ENCODE measurements around the gene LRP2. TPM values are rescaled to one million over a fixed set of nuclear protein-coding genes. Genes with fewer than 3 reads are reported as not detected.

LRP2 gene
- total RNA-seq, 1 experiment from 2014 or later, result not detected

DNA sequence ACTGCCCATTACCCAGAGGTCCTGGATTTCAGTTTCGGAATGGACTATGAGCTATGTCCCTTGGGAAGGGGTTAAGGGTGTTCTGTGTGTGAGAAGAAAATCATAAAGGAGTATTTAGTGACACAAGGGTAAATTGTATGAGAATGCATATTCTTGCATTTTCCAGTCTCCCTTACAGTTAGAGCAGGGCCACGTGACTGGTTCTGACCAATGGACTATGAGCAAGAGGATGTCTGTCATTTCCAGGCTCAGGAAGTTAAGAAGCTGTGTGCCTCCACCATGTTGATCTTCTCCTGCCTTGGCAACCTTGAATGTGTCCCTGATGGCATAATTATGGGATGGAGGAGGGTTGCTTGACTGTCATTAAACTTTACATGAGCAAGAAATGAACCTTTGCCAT, 198.0 kb downstream of the LRP2 start:
- Histone ChIP-seq H3K79me2 (ENCODE audit: low read length) (no peaks in the 10 kb centered on the region), H3K9me2 (replicated peaks; ENCODE audit: insufficient read depth, low read length) (no peaks in the 10 kb centered on the region), H3K27me3 (ENCODE audit: low read length) (no peaks in the 10 kb centered on the region), H3K4me3 (ENCODE audit: low read length) (no peak overlapping the region), H3K9ac (ENCODE audit: low read length) (no peak overlapping the region), H2AFZ (ENCODE audit: low read length) (no peak overlapping the region), H3K9me3 (ENCODE audit: low read length) (no peaks in the 10 kb centered on the region), H3K27ac (ENCODE audit: low read length) (no peak overlapping the region), H3K4me2 (ENCODE audit: low read depth, low read length, poor library complexity, severe bottlenecking) (no peak overlapping the region), H3K4me1 (ENCODE audit: low read length) (no peaks in the 10 kb centered on the region), H4K20me1 (ENCODE audit: insufficient read depth, low read depth, low read length) (no peaks in the 10 kb centered on the region), H3K36me3 (ENCODE audit: insufficient read depth, low read length) (no peaks in the 10 kb centered on the region)
- peak; percentile 59 for DNase-seq

DNA sequence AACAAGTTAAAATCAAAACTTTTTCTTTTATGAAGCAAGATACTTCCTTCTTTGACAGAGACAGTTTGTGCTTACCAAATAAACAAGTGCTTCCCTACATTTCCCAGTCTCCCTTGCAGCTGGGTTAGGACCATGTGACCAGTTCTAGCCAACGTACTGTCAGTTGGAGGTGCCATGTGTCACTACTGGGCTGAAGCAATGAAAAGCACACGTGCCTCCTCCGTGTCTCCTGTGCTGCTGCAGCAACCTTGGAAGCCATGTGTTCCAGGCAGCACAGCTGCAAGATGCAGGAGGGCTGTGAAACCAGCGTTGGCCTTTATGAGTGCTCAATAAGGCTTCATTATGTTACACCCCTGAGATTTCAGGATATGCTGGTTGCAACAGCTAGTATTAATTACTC, 199.7 kb downstream of the LRP2 start:
- Histone ChIP-seq H3K36me3 (ENCODE audit: insufficient read depth, low read length) (no peaks in the 10 kb centered on the region), H3K9ac (ENCODE audit: low read length) (no peak overlapping the region), H3K9me2 (replicated peaks; ENCODE audit: insufficient read depth, low read length) (no peaks in the 10 kb centered on the region), H3K4me2 (ENCODE audit: low read depth, low read length, poor library complexity, severe bottlenecking) (no peak overlapping the region), H3K9me3 (ENCODE audit: low read length) (no peaks in the 10 kb centered on the region), H3K27me3 (ENCODE audit: low read length) (no peaks in the 10 kb centered on the region), H3K79me2 (ENCODE audit: low read length) (no peaks in the 10 kb centered on the region), H4K20me1 (ENCODE audit: insufficient read depth, low read depth, low read length) (no peaks in the 10 kb centered on the region), H3K4me3 (ENCODE audit: low read length) (no peak overlapping the region), H2AFZ (ENCODE audit: low read length) (no peak overlapping the region), H3K27ac (ENCODE audit: low read length) (no peak overlapping the region), H3K4me1 (ENCODE audit: low read length) (no peaks in the 10 kb centered on the region)
- no peak for DNase-seq

GRCh38 chr2:169160926-169161481, 201.3 kb downstream of the LRP2 start:
- no peak overlapping the region for H3K4me3 ChIP-seq (ENCODE audit: low read length)
- no peak overlapping the region for H3K27ac ChIP-seq (ENCODE audit: low read length)
- no peaks in the 10 kb centered on the region for H3K9me3 ChIP-seq (ENCODE audit: low read length)
- DNase-seq, result no peak
- H3K36me3 ChIP-seq (ENCODE audit: insufficient read depth, low read length), result no peaks in the 10 kb centered on the region
- H3K27me3 ChIP-seq (ENCODE audit: low read length), result no peaks in the 10 kb centered on the region
- no peaks in the 10 kb centered on the region for H3K79me2 ChIP-seq (ENCODE audit: low read length)
- no peak overlapping the region for H2AFZ ChIP-seq (ENCODE audit: low read length)
- no peaks in the 10 kb centered on the region for H4K20me1 ChIP-seq (ENCODE audit: insufficient read depth, low read depth, low read length)
- no peak overlapping the region for H3K9ac ChIP-seq (ENCODE audit: low read length)
- H3K9me2 ChIP-seq (replicated peaks; ENCODE audit: insufficient read depth, low read length), result no peaks in the 10 kb centered on the region
- H3K4me2 ChIP-seq (ENCODE audit: low read depth, low read length, poor library complexity, severe bottlenecking), result no peak overlapping the region
- H3K4me1 ChIP-seq (ENCODE audit: low read length), result no peaks in the 10 kb centered on the region

DNA sequence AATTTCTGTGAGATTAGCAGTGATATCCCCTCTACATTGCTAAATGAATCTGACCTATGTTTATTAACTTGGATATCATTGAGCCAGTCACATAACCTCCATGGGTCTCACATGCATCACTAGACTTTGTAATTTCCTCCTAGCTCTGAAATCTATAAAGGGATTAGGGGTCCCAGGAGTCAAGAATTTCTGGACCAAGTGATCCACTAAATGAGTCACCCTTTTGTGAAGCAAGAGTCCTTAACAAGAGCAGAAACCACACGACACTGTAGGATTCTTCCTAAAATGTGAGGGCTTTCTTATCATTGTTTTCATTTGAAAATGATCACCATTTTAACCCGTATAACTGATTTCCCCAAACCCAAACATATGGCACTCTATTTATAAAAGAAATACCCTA, 202.6 kb downstream of the LRP2 start:
- no peaks in the 10 kb centered on the region for H3K36me3 ChIP-seq (ENCODE audit: insufficient read depth, low read length)
- no peak overlapping the region for H3K4me2 ChIP-seq (ENCODE audit: low read depth, low read length, poor library complexity, severe bottlenecking)
- H3K9me3 ChIP-seq (ENCODE audit: low read length), result no peaks in the 10 kb centered on the region
- no peaks in the 10 kb centered on the region for H3K27me3 ChIP-seq (ENCODE audit: low read length)
- DNase-seq, result no peak
- no peaks in the 10 kb centered on the region for H3K9me2 ChIP-seq (replicated peaks; ENCODE audit: insufficient read depth, low read length)
- no peak overlapping the region for H3K4me3 ChIP-seq (ENCODE audit: low read length)
- H4K20me1 ChIP-seq (ENCODE audit: insufficient read depth, low read depth, low read length), result no peaks in the 10 kb centered on the region
- H2AFZ ChIP-seq (ENCODE audit: low read length), result no peak overlapping the region
- H3K9ac ChIP-seq (ENCODE audit: low read length), result no peak overlapping the region
- no peaks in the 10 kb centered on the region for H3K79me2 ChIP-seq (ENCODE audit: low read length)
- H3K27ac ChIP-seq (ENCODE audit: low read length), result no peak overlapping the region
- H3K4me1 ChIP-seq (ENCODE audit: low read length), result no peaks in the 10 kb centered on the region

DNA sequence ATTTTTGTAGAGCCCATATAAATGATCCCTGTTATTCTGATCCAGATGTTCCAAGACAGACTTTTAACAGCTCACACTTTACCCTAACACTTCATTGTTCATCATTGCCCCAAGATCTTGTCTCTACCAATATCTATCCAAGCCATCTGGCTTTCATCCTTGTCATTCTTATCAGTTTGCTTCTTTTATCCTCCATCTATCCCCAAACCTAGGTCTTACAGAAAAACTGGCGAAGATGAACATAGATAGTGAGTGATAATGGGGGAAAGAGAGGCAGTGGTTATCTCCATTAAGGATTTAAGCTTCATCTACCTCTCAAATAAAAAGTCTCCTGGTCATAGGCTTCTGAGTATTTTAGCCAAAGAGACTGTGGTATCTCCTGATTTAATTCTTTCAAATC, 203.5 kb downstream of the LRP2 start:
- no peak overlapping the region for H3K27ac ChIP-seq (ENCODE audit: low read length)
- H3K9ac ChIP-seq (ENCODE audit: low read length), result no peak overlapping the region
- H3K9me2 ChIP-seq (replicated peaks; ENCODE audit: insufficient read depth, low read length), result no peaks in the 10 kb centered on the region
- H3K79me2 ChIP-seq (ENCODE audit: low read length), result no peaks in the 10 kb centered on the region
- no peaks in the 10 kb centered on the region for H3K36me3 ChIP-seq (ENCODE audit: insufficient read depth, low read length)
- H3K9me3 ChIP-seq (ENCODE audit: low read length), result no peaks in the 10 kb centered on the region
- H3K4me1 ChIP-seq (ENCODE audit: low read length), result no peaks in the 10 kb centered on the region
- H4K20me1 ChIP-seq (ENCODE audit: insufficient read depth, low read depth, low read length), result no peaks in the 10 kb centered on the region
- H3K4me2 ChIP-seq (ENCODE audit: low read depth, low read length, poor library complexity, severe bottlenecking), result no peak overlapping the region
- H3K27me3 ChIP-seq (ENCODE audit: low read length), result no peaks in the 10 kb centered on the region
- no peak for DNase-seq
- no peak overlapping the region for H2AFZ ChIP-seq (ENCODE audit: low read length)
- no peak overlapping the region for H3K4me3 ChIP-seq (ENCODE audit: low read length)

DNA sequence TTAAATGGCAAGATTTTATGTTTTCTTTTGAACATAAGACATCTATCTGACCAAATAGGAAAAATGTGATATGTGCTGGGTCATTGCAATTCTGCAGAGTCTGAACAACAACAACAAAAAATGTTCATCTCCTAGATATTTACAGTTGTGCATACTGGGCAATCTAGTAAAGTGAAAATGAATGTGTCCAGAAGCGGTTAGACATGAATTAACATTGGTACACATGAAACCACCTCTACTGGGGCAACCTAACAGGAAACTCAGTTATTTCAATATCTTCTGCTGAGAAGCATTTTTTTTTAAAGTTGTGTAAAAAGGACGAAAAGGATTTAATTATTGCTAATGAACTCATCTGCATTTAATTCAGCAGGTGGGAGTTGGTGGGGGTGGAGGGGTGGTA, 216.1 kb downstream of the LRP2 start:
- H3K4me1 ChIP-seq (ENCODE audit: low read length), result peaks cover 31% of the 10 kb centered on the region
- no peak overlapping the region for H3K27ac ChIP-seq (ENCODE audit: low read length)
- H3K9me2 ChIP-seq (replicated peaks; ENCODE audit: insufficient read depth, low read length), result no peaks in the 10 kb centered on the region
- H3K79me2 ChIP-seq (ENCODE audit: low read length), result no peaks in the 10 kb centered on the region
- H3K9ac ChIP-seq (ENCODE audit: low read length), result no peak overlapping the region
- H4K20me1 ChIP-seq (ENCODE audit: insufficient read depth, low read depth, low read length), result no peaks in the 10 kb centered on the region
- peak; percentile 0 for DNase-seq
- no peaks in the 10 kb centered on the region for H3K9me3 ChIP-seq (ENCODE audit: low read length)
- no peaks in the 10 kb centered on the region for H3K36me3 ChIP-seq (ENCODE audit: insufficient read depth, low read length)
- no peaks in the 10 kb centered on the region for H3K27me3 ChIP-seq (ENCODE audit: low read length)
- H3K4me2 ChIP-seq (ENCODE audit: low read depth, low read length, poor library complexity, severe bottlenecking), result no peak overlapping the region
- no peak overlapping the region for H3K4me3 ChIP-seq (ENCODE audit: low read length)
- no peak overlapping the region for H2AFZ ChIP-seq (ENCODE audit: low read length)

DNA sequence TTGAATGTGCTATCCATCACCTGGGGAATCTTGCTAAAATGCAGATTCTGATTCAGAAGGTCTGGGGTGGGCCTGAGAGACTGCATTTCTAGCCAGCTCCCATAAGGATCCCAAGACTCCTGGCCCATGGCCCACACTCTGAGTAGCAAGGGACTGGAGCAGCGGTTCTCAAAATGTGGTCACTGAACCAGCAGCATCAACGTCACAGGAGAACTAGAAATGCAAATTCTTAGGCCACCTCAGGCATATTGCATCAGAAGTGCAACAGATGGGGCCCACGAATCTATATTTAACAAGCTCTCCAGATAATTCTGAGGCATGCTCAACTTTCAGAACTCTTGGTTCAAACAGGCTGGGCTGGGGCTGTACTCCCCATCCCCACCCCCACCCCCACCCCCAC, 218.3 kb downstream of the LRP2 start:
- no peak overlapping the region for H2AFZ ChIP-seq (ENCODE audit: low read length)
- H4K20me1 ChIP-seq (ENCODE audit: insufficient read depth, low read depth, low read length), result no peaks in the 10 kb centered on the region
- no peaks in the 10 kb centered on the region for H3K79me2 ChIP-seq (ENCODE audit: low read length)
- H3K9me3 ChIP-seq (ENCODE audit: low read length), result no peaks in the 10 kb centered on the region
- H3K27me3 ChIP-seq (ENCODE audit: low read length), result no peaks in the 10 kb centered on the region
- no peaks in the 10 kb centered on the region for H3K9me2 ChIP-seq (replicated peaks; ENCODE audit: insufficient read depth, low read length)
- no peaks in the 10 kb centered on the region for H3K36me3 ChIP-seq (ENCODE audit: insufficient read depth, low read length)
- H3K4me1 ChIP-seq (ENCODE audit: low read length), result peaks cover 44% of the 10 kb centered on the region
- H3K4me3 ChIP-seq (ENCODE audit: low read length), result no peak overlapping the region
- no peak overlapping the region; the same call in 1 of the 2 replicates for H3K27ac ChIP-seq (ENCODE audit: low read length)
- H3K4me2 ChIP-seq (ENCODE audit: low read depth, low read length, poor library complexity, severe bottlenecking), result peak overlapping the region; percentile 29
- H3K9ac ChIP-seq (ENCODE audit: low read length), result peak overlapping the region; percentile 11; the same call in 1 of the 2 replicates
- DNase-seq, result peak; percentile 76

DNA sequence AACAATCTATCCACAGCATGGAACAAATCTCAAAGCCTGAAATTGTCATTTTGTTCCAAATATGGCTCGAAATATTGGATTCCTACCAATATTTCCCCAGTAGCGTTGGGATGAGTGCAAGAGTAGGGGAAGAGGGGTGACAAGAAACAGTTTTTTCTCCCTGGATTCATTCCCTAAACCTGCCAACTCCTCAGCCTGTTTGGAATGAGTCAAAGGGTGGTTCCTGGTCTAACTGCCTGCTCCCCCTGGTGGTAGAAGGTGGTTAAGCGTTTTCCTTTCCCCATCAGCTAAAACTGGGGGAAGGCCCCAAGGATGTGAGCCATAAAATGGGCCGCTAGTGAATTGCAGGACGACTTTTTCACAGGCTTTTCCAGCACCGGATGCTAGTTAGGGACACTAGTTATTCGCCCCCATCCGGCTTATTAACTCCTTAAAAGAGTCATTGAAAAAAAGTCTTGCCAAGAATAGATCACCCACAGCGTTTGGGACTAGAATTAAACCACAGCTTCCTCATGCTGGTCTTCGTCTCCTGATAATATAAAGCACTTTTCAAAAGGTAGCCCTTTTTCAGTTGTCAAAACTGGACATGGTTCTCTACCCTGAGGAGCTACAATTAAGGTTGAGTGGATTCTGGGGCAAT, 220.5 kb downstream of the LRP2 start:
- H3K36me3 ChIP-seq (ENCODE audit: insufficient read depth, low read length), result no peaks in the 10 kb centered on the region
- peak; percentile 78 for DNase-seq
- peaks cover 42% of the 10 kb centered on the region for H3K4me1 ChIP-seq (ENCODE audit: low read length)
- no peaks in the 10 kb centered on the region for H3K9me2 ChIP-seq (replicated peaks; ENCODE audit: insufficient read depth, low read length)
- no peaks in the 10 kb centered on the region for H4K20me1 ChIP-seq (ENCODE audit: insufficient read depth, low read depth, low read length)
- 0 out of 2 replicates have a peak overlapping the region, but pooled peaks have one; percentile 7 for H2AFZ ChIP-seq (ENCODE audit: low read length)
- H3K27ac ChIP-seq (ENCODE audit: low read length), result no peak overlapping the region
- no peak overlapping the region; the same call in 1 of the 2 replicates for H3K9ac ChIP-seq (ENCODE audit: low read length)
- H3K79me2 ChIP-seq (ENCODE audit: low read length), result no peaks in the 10 kb centered on the region
- H3K4me2 ChIP-seq (ENCODE audit: low read depth, low read length, poor library complexity, severe bottlenecking), result no peak overlapping the region
- H3K27me3 ChIP-seq (ENCODE audit: low read length), result no peaks in the 10 kb centered on the region
- no peaks in the 10 kb centered on the region for H3K9me3 ChIP-seq (ENCODE audit: low read length)
- H3K4me3 ChIP-seq (ENCODE audit: low read length), result no peak overlapping the region
